PC-9 (cell line): Measurements from ENCODE around the gene SYCE1.

Experiments
- CTCF ChIP-seq: fragments of 200-600 bp; sonication (generic); conservative IDR thresholded peaks from 2 replicates; pipeline ENCODE4 v1.6.1; 2017; ENCODE audit warnings: mixed run types, antibody characterized with exemption, mild to moderate bottlenecking, moderate library complexity
- EZH2 ChIP-seq: fragments of 200-600 bp; sonication (generic); IDR thresholded peaks from 2 replicates; pipeline ENCODE4 v1.8.0; 2017; ENCODE audit warnings: antibody characterized with exemption, low read depth

- TF ChIP-seq CTCF (no peak), EZH2 (no peak)
Observed at GRCh38 chr10:133527771-133528271, 37.6 kb downstream of the SYCE1 start.
